Measurements from ENCODE around the gene NPPA.

GRCh38 chr1:11875094-11875493 is 27.5 kb upstream of the NPPA start:
- TF ChIP-seq POLR2A (IDR thresholded peaks at IDR 0.05), result no peak
- TF ChIP-seq CTCF (IDR thresholded peaks at IDR 0.05), result no peak
- TF ChIP-seq POLR2AphosphoS5 (IDR thresholded peaks at IDR 0.05), result no peak
